A673 (cell line): Measurements from ENCODE around the gene STK40.

Experiments
- EZH2 ChIP-seq: fragments of 200-600 bp; sonication (generic); IDR thresholded peaks from 2 replicates; pipeline ENCODE4 v1.6.1; 2017; ENCODE audit warnings: borderline replicate concordance, low read depth, mild to moderate bottlenecking, mixed read lengths, antibody characterized with exemption, low read length; ENCODE audit not compliant: poor library complexity, severe bottlenecking
- TF ChIP-seq, protein P1 (sequence below): fragments of 300-800, 200-600 bp; sonication (generic); conservative IDR thresholded peaks from 2 replicates; pipeline ENCODE4 v1.5.1; 2017; ENCODE audit warnings: low read depth, mild to moderate bottlenecking, antibody characterized with exemption, low read length, moderate library complexity, mixed read lengths

DNA sequence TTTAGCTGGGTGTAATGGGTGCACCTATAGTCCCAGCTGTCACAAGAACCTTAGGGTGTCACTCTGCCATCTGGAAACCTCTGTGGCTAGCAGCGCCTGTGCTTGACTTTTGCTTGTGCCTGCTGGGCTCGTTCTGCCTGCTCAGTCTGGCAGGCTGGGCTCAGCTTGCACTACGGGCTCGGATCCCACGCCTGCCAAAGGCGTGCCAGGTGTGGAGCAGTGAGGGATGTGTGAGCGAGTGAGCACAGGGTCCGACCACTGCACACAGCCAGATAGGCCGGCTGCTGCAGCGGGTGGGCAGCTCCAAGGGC is 14.7 kb upstream of the STK40 start:
- TF ChIP-seq, protein P1, sequence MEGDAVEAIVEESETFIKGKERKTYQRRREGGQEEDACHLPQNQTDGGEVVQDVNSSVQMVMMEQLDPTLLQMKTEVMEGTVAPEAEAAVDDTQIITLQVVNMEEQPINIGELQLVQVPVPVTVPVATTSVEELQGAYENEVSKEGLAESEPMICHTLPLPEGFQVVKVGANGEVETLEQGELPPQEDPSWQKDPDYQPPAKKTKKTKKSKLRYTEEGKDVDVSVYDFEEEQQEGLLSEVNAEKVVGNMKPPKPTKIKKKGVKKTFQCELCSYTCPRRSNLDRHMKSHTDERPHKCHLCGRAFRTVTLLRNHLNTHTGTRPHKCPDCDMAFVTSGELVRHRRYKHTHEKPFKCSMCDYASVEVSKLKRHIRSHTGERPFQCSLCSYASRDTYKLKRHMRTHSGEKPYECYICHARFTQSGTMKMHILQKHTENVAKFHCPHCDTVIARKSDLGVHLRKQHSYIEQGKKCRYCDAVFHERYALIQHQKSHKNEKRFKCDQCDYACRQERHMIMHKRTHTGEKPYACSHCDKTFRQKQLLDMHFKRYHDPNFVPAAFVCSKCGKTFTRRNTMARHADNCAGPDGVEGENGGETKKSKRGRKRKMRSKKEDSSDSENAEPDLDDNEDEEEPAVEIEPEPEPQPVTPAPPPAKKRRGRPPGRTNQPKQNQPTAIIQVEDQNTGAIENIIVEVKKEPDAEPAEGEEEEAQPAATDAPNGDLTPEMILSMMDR: no peak
- no peak for TF ChIP-seq EZH2
